ENCODE results near the gene PRR19.
A peak's percentile ranks its signal among the peaks of the same experiment; 100 is the strongest.

GRCh38 chr19:42268142-42268703, 33.7 kb upstream of the PRR19 start:
- TF ChIP-seq TEAD4 (IDR thresholded peaks at IDR 0.05) (peak; percentile 27; the same call in 1 of the 2 replicates), EP300 (IDR thresholded peaks at IDR 0.05; ENCODE audit: borderline replicate concordance) (peak; percentile 72; the same call in 1 of the 2 replicates), NFIC (IDR thresholded peaks at IDR 0.05) (no peak), CEBPB (IDR thresholded peaks at IDR 0.05) (no peak)
